ENCODE data around the gene SAT2. TPM values are rescaled to one million over a fixed set of nuclear protein-coding genes. Genes with fewer than 3 reads are reported as not detected.

The SAT2 gene
- total RNA-seq, 1 experiment from 2014 or later: 54.9 TPM

GRCh38 chr17:7583253-7584109 lies 44.1 kb downstream of the SAT2 start, which contains the start of gene MPDU1:
Gene MPDU1 (plus strand): TSS chr17:7583852. CDS start chr17:7583863, 11 bp downstream.
- H3K9me2 ChIP-seq (ENCODE audit: insufficient read depth): no peaks in the 10 kb centered on the region
- peak; percentile 90 for DNase-seq (ENCODE audit: low read depth, low spot score)
- POLR2A ChIA-PET: interaction anchor here (0.8 to 3.4 kb wide), 14 partner anchors 9 to 363 kb away, joined by 3 to 37 read pairs (median 5); partner anchors contain the start of genes ACADVL, DLG4, FXR2 and NEURL4
- H2AFZ ChIP-seq (ENCODE audit: low read depth, low read length, poor library complexity, severe bottlenecking): no peak within 1 kb of the TSS
- peak within 1 kb of the TSS; percentile 60 to 97 for H3K4me3 ChIP-seq (replicated peaks in 1 of 2; ENCODE audit: low read depth in 1 of 2, low read length in 2 of 2)
- CTCF ChIA-PET: interaction anchor here (1.0 to 4.9 kb wide), 7 partner anchors 10 to 252 kb away, joined by 3 to 39 read pairs (median 4); partner anchors contain the start of genes TP53 and WRAP53
- peak within 1 kb of the TSS; percentile 96 for H3K4me2 ChIP-seq (ENCODE audit: low read length)
- no peak for TF ChIP-seq JUND (IDR thresholded peaks at IDR 0.05)
- peak; percentile 95 for TF ChIP-seq YY1 (IDR thresholded peaks at IDR 0.05; ENCODE audit: extremely low read depth, insufficient replicate concordance, low read depth, low read length)
- TF ChIP-seq SRF (IDR thresholded peaks at IDR 0.05; ENCODE audit: low read depth): no peak
- TF ChIP-seq REST (IDR thresholded peaks at IDR 0.05; ENCODE audit: low read depth): no peak
- peak; percentile 59 for TF ChIP-seq POLR2A (IDR thresholded peaks at IDR 0.05; ENCODE audit: borderline replicate concordance, extremely low read depth, insufficient read depth, insufficient read length)
- TF ChIP-seq TCF7L2 (IDR thresholded peaks at IDR 0.05; ENCODE audit: borderline replicate concordance, extremely low read depth, insufficient read depth, insufficient read length): peak; percentile 66
- peak; percentile 45; the same call in 1 of the 2 replicates for TF ChIP-seq SP1 (IDR thresholded peaks at IDR 0.05; ENCODE audit: low read depth)
- TF ChIP-seq ZFX (IDR thresholded peaks at IDR 0.05): peak; percentile 90; the same call in 1 of the 2 replicates
- peak; percentile 69 for TF ChIP-seq POLR2AphosphoS5 (IDR thresholded peaks at IDR 0.05; ENCODE audit: low read depth, low read length)
- TF ChIP-seq MAX (IDR thresholded peaks at IDR 0.05): peak; percentile 97
- TF ChIP-seq EGR1 (IDR thresholded peaks at IDR 0.05; ENCODE audit: low read depth): peak; percentile 78
- H3K27me3 ChIP-seq (ENCODE audit: insufficient read depth, low read length): no peaks in the 10 kb centered on the region
- no peaks in the 10 kb centered on the region for H3K9me3 ChIP-seq (ENCODE audit: control insufficient read depth in 1 of 2, insufficient read depth in 1 of 2, low read depth in 1 of 2, low read length in 2 of 2)
- peaks cover 53% of the 10 kb centered on the region for H3K79me2 ChIP-seq (ENCODE audit: insufficient read depth, low read length)
- peak; percentile 67 for ATAC-seq
- H3K27ac ChIP-seq (ENCODE audit: low read depth, low read length): peak within 1 kb of the TSS; percentile 90
- peaks cover 0 to 22% of the 10 kb centered on the region in 2 experiments; a peak in 2 of 4 replicates for H3K36me3 ChIP-seq (ENCODE audit: control insufficient read depth in 1 of 2, insufficient read depth in 2 of 2, low read length in 2 of 2)
- peaks cover 14 to 53% of the 10 kb centered on the region in 2 experiments for H3K4me1 ChIP-seq (ENCODE audit: control insufficient read depth in 1 of 2, insufficient read depth in 2 of 2, low read length in 2 of 2)
- BruUV-seq (replicated peaks): TSS peak; percentile 84
- RAD21 ChIA-PET (ENCODE audit: low non-redundant PET in 1 of 2, low total read pairs in 2 of 2, uncharacterized antibody in 2 of 2, unreplicated experiment in 2 of 2): interaction anchor here (0.8 to 0.9 kb wide), 2 partner anchors 104 kb away, joined by 3 to 6 read pairs; partner anchors contain the start of gene TP53 (in 2 of the 2)
- peak within 1 kb of the TSS; percentile 98 for H3K9ac ChIP-seq (ENCODE audit: low read length)
- intact Hi-C loops (cut with micrococcal nuclease): loop anchor here (1.0 to 5.0 kb wide), 2 partner anchors 103 to 254 kb away; no protein-coding TSS in a partner anchor
- no peaks in the 10 kb centered on the region for H4K20me1 ChIP-seq (ENCODE audit: insufficient read depth)

Data from HCT116 (cell line).